GM12892 (cell line): ENCODE data around the gene FBN1.

ENCODE experiments used
- DNase-seq: peaks from one replicate; pipeline ENCODE4 v3.0.0; 2011; ENCODE audit not compliant: insufficient read length
- FAIRE-seq: peaks from 2 replicates; lab custom pipeline; 2011; peaks lifted over from hg19 to GRCh38; lab: Jason Lieb, UNC
- POLR2A ChIP-seq: IDR thresholded peaks from 2 replicates; pipeline ENCODE4 v1.6.1; 2011; ENCODE audit warnings: low read depth, low read length, control low read depth
- POLR2AphosphoS5 ChIP-seq: IDR thresholded peaks from 2 replicates; pipeline ENCODE4 v1.6.1; 2011; ENCODE audit warnings: low read depth, low read length, control low read depth
- TAF1 ChIP-seq: IDR thresholded peaks from 2 replicates; pipeline ENCODE4 v1.6.1; 2011; ENCODE audit warnings: low read depth, mild to moderate bottlenecking, control low read depth, low read length, borderline replicate concordance

The FBN1 gene

GRCh38 chr15:48370460-48370859 lies 275.0 kb downstream of the FBN1 start:
- FAIRE-seq (no peak), DNase-seq (no peak)
- TF ChIP-seq TAF1 (no peak), POLR2AphosphoS5 (no peak), POLR2A (no peak)

GRCh38 chr15:48367483-48367882 lies 278.0 kb downstream of the FBN1 start:
- FAIRE-seq (no peak), DNase-seq (no peak)
- TF ChIP-seq TAF1 = no peak
- no peak for TF ChIP-seq POLR2AphosphoS5
- no peak for TF ChIP-seq POLR2A

GRCh38 chr15:48366584-48367312 lies 278.8 kb downstream of the FBN1 start:
- no peak for FAIRE-seq
- TF ChIP-seq TAF1 = no peak
- DNase-seq = no peak

- FAIRE-seq (no peak), DNase-seq (no peak)
- TF ChIP-seq POLR2AphosphoS5 (no peak), TAF1 (no peak), POLR2A (no peak)
Observed at GRCh38 chr15:48365575-48365974, 279.9 kb downstream of the FBN1 start.

- no peak for FAIRE-seq
- TF ChIP-seq POLR2AphosphoS5 = no peak
- no peak for TF ChIP-seq TAF1
- no peak for TF ChIP-seq POLR2A
- no peak for DNase-seq
Observed at GRCh38 chr15:48363474-48363873, 282.0 kb downstream of the FBN1 start.

GRCh38 chr15:48361685-48362084 lies 283.8 kb downstream of the FBN1 start:
- TF ChIP-seq POLR2A (no peak), TAF1 (no peak)
- DNase-seq (no peak), FAIRE-seq (no peak)

GRCh38 chr15:48360841-48361240 lies 284.7 kb downstream of the FBN1 start:
- no peak for FAIRE-seq
- no peak for DNase-seq

More at GRCh38 chr15:48360841-48361240, 284.7 kb downstream of the FBN1 start:
- no peak for TF ChIP-seq POLR2AphosphoS5
- TF ChIP-seq POLR2A = no peak
- no peak for TF ChIP-seq TAF1
